HUDEP-2 (cell line): ENCODE results near the gene C18orf63.

Experiments
- DNase-seq, 76 experiments: peaks; one replicate each; lab custom pipeline; 2025; ENCODE audit not compliant: unreplicated experiment in 76 of 76; lab: John Stamatoyannopoulos, UW

Gene C18orf63

GRCh38 chr18:74286106-74286855 is 29.4 kb upstream of the C18orf63 start:
- no peak for DNase-seq

DNA sequence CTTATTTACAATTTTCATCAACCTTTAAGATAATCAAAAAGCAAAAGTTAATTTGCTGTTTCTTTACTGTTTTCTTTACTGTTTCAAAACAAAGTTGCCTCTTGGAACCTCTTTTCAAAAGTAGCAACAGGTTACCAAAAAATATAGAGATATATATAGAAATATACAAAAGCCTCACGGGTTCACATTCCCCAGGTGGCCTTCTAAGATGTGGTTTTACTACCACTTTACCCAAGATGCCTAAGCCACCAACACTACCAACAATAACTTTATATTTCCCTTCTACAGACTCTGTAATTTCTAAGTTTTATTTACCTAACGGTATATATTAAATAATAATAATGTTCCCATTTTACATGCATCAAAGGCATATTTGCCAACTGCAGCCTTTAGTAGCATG is 28.8 kb upstream of the C18orf63 start:
- no peak for DNase-seq

GRCh38 chr18:74288041-74288440 is 27.6 kb upstream of the C18orf63 start:
- no peak for DNase-seq

DNA sequence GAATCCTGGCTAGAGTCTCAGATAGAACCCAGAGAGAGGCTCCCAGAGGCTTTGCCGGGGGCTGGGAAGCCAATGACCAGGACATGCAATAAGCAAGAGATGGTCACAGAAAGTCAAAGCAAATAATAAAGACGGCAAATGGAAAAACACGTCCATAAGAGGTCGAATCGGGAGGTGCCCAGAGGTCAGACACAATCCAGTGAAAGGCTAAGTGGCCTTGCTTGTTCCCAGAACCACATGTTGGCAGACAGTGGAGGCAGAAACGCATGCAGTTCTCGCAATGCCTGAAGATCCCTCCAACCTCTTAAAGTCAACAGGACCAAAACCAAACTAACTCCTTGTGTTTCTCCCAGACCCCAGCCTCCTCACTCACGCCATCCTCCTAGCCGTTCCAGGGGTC is 26.9 kb upstream of the C18orf63 start:
- DNase-seq = no peak

DNA sequence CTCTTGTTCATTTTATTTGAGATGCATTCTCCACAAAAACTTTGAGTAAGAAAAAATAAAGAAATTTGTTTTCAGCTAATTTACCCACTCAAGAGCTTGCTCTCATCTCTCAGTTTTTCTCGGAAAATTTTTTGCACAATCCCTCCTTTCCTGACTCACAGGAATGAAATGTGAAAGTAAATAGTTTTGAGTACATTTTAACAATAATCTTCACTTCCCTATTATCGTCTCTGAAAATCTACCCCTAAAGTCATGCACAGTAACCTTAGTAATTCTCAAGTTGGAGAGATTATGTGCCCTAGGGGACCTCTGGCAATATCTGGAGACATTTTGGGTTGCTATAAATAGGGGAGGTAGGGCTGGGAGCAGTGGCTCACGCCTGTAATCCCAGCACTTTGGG is 26.5 kb upstream of the C18orf63 start:
- no peak for DNase-seq

DNA sequence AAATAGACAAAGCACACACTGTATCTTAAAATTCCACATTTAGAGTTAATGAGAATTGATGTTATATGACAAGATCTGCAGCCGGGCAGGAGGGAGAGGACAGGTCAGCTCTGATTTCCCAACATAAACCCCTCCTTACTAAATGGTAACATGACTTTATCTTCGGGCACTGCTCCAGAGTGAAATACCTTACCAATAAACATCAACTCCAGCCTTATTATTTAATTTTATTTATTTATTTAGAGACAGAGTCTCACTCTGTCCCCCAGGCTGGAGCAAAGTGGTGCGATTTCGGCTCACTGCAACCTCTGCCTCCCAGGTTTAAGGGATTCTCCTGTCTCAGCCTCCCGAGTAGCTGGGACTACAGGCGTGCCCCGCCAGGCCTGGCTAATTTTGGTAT is 25.6 kb upstream of the C18orf63 start:
- no peak for DNase-seq

- peak in 3 of 76 experiments; percentile 12 to 38 (median 17) for DNase-seq
Measured at GRCh38 chr18:74290794-74291471, 24.7 kb upstream of the C18orf63 start.

GRCh38 chr18:74291472-74291770 is 24.2 kb upstream of the C18orf63 start:
- DNase-seq = no peak

DNA sequence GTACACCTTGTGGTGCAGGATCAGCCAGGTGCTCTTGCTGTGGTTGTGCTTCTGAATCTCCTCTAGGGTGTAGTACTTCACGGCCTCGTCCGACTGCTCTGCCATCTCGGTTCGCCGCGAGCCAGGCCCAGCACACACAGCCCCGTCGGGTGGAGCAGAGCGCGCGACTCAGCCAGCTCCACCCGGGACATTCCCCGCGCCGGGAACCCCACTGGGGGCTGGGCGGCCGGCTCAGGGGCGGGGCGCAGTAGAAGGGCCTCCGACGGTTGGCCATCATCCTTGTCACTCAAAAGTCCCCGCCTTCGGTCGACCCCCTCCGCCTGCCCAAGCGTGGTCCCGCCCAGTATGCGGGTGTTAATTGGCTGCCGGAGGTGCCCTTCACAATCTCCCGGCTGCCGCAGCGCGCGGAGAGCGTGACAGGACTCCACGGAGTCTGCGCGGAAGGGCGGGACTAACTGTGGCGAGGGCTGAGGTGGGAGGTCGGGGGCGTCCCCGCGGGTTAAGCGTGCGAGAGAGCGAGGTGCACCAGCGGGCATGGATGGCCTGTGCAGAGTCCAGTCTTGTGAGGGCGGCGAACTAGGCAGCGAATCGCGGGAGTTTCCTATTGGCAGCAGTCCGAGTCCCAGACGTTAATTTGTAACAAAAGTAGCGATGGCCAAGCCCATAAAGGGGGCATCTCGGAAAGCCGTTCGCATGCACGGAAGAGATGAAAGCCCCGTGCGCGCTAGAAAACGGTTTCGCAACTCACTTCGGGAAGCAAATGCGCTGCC is 23.7 kb upstream of the C18orf63 start, which contains the start of gene CYB5A:
Gene CYB5A, minus strand, starts transcription at position 193 of the 770 bp plus-strand sequence. Its CDS starts 88 bp downstream, at position 105.
- DNase-seq = peak in 66 of 76 experiments; percentile 19 to 99 (median 92)

GRCh38 chr18:74292541-74292858 is 23.1 kb upstream of the C18orf63 start:
- DNase-seq = no peak

- peak in 1 of 76 experiments; percentile 15 for DNase-seq
Measured at GRCh38 chr18:74292982-74293381, 22.7 kb upstream of the C18orf63 start.

GRCh38 chr18:74294526-74294925 is 21.1 kb upstream of the C18orf63 start:
- no peak for DNase-seq

GRCh38 chr18:74299162-74299561 is 16.5 kb upstream of the C18orf63 start:
- no peak for DNase-seq

GRCh38 chr18:74299746-74300145 is 15.9 kb upstream of the C18orf63 start:
- no peak for DNase-seq

- no peak for DNase-seq
Measured at GRCh38 chr18:74303306-74303705, 12.3 kb upstream of the C18orf63 start.

DNA sequence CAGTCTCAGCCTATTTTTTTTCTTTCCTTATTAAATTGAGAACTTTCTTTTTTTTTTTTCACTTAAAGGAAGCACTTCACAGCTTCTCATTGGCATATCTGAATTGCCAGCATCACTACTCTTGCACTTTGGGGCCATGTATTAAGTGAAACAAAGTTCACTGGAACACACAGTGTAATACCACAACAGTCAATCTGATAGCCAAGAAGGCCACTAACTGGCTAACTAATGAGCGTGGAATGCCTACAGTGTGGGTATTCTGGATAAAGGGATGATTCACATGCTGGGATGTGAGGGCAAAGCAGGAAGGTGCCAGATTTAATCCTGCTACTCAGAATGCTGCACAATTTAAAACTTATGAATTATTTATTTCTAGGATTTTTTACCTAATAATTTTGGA is 11.7 kb upstream of the C18orf63 start:
- no peak for DNase-seq

GRCh38 chr18:74310411-74310810 is 5.2 kb upstream of the C18orf63 start:
- peak in 3 of 76 experiments; percentile 8 to 14 (median 13) for DNase-seq

DNA sequence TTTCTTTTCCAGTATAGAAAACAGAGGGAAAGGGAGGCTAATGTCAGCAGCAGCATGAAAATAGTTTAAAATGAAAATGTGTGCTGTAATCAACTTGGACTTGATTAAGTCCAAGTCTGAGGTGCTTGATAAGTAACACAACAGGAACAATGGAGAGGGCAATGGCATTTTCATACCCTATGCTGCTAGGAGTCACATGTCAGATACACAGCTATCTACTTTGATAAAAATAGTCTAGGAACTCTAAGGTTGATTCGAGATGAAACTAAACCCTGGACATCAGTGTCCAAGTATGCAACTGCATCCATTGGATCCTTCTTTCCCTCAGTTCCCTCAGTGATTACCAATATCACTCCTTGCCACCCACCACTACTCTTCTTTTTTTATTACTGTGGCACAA is 4.6 kb upstream of the C18orf63 start:
- no peak for DNase-seq

GRCh38 chr18:74314759-74315463 is 728 bp upstream of the C18orf63 start:
- no peak for DNase-seq

- DNase-seq = no peak
Measured at GRCh38 chr18:74316257-74317170, 875 bp downstream of the C18orf63 start.
